K562 (cell line): Measurements from ENCODE around the gene FAM9B. TPM values are rescaled to one million over a fixed set of nuclear protein-coding genes. Genes with fewer than 3 reads are reported as not detected.

ENCODE experiments used
- ZNF197 ChIP-seq: fragments of 200-800 bp; sonication (Bioruptor generic); IDR thresholded peaks from 2 replicates; pipeline ENCODE4 v1.6.1; 2016; ENCODE audit warnings: low read depth, missing genetic modification characterization, missing compliant biosample characterization
- polyA plus RNA-seq, 8 experiments: library from polyadenylated mRNA; depleted of rRNA in 4 of 8; stranded (reverse) in 5 of 8; unstranded in 3 of 8; fragments of >200 nt; fragmentation: Nextera tagmentation in 2 of 8; fragmentation: Illumina TruSeq in 1 of 8; extraction: Ambion mirVana in 2 of 8; extraction: Trizol in 1 of 8; gene quantifications; 2 replicates each; pipeline versions ENCODE4 v1.2.1 to v1.2.3, GENCODE V29; 2011 to 2014; ENCODE audit warnings: inconsistent platforms in 1 of 8, missing spikeins in 1 of 8
- total RNA-seq, 7 experiments: library from RNA; depleted of rRNA in 6 of 7; stranded (reverse); fragments of >200 nt in 6 of 7; fragmentation: Illumina TruSeq in 2 of 7; extraction: Trizol in 2 of 7; gene quantifications; 2 replicates each; pipeline versions ENCODE4 v1.2.1 to v1.2.3, GENCODE V29; 2011 to 2021; ENCODE audit warnings: low replicate concordance in 1 of 7
- TF ChIP-seq, protein P1 (sequence below): fragments of 450-650 bp; IDR thresholded peaks from 2 replicates; pipeline ENCODE4 v1.6.1; 2016; ENCODE audit warnings: low read depth

Gene FAM9B
- total and polyA plus RNA-seq, 9 of the 15 experiments (the other 6 are each of a cell fraction or from before 2014, with no cell fraction given) = 0.53 to 4.6 (median 3.2) TPM

DNA sequence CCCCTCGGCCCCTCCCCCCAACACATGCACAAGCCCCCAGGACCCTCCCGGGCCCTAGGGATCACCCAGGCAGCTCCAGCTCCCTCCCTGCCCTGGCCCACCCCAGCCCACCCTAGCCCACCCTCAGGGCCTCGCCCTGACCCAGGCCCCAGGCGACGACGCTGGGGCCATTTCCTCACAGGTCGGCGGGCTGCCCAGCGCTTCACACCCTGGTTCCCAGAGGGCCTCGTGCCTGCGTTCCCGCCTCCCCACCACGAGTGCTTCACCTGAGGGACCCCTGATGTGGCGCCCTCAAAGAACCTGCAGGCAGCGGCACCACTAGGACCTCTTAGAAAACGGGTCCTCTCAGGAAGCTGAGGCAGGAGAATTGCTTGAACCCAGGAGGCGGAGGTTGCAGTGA lies 341 bp downstream of the FAM9B start (continued):
- TF ChIP-seq, protein P1, sequence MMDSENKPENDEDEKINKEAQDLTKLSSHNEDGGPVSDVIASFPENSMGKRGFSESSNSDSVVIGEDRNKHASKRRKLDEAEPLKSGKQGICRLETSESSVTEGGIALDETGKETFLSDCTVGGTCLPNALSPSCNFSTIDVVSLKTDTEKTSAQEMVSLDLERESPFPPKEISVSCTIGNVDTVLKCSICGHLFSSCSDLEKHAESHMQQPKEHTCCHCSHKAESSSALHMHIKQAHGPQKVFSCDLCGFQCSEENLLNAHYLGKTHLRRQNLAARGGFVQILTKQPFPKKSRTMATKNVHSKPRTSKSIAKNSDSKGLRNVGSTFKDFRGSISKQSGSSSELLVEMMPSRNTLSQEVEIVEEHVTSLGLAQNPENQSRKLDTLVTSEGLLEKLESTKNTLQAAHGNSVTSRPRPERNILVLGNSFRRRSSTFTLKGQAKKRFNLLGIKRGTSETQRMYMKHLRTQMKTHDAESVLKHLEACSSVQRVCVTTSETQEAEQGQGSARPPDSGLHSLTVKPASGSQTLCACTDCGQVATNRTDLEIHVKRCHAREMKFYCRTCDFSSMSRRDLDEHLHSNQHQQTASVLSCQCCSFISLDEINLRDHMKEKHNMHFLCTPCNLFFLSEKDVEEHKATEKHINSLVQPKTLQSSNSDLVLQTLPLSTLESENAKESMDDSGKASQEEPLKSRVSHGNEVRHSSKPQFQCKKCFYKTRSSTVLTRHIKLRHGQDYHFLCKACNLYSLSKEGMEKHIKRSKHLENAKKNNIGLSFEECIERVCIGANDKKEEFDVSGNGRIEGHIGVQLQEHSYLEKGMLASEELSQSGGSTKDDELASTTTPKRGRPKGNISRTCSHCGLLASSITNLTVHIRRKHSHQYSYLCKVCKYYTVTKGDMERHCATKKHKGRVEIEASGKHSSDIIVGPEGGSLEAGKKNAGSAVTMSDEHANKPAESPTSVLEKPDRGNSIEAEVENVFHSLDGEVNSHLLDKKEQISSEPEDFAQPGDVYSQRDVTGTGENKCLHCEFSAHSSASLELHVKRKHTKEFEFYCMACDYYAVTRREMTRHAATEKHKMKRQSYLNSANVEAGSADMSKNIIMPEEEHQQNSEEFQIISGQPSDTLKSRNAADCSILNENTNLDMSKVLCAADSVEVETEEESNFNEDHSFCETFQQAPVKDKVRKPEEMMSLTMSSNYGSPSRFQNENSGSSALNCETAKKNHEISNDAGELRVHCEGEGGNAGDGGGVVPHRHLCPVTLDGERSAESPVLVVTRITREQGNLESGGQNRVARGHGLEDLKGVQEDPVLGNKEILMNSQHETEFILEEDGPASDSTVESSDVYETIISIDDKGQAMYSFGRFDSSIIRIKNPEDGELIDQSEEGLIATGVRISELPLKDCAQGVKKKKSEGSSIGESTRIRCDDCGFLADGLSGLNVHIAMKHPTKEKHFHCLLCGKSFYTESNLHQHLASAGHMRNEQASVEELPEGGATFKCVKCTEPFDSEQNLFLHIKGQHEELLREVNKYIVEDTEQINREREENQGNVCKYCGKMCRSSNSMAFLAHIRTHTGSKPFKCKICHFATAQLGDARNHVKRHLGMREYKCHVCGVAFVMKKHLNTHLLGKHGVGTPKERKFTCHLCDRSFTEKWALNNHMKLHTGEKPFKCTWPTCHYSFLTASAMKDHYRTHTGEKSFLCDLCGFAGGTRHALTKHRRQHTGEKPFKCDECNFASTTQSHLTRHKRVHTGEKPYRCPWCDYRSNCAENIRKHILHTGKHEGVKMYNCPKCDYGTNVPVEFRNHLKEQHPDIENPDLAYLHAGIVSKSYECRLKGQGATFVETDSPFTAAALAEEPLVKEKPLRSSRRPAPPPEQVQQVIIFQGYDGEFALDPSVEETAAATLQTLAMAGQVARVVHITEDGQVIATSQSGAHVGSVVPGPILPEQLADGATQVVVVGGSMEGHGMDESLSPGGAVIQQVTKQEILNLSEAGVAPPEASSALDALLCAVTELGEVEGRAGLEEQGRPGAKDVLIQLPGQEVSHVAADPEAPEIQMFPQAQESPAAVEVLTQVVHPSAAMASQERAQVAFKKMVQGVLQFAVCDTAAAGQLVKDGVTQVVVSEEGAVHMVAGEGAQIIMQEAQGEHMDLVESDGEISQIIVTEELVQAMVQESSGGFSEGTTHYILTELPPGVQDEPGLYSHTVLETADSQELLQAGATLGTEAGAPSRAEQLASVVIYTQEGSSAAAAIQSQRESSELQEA = no peak
- TF ChIP-seq ZNF197 (CRISPR knock-in tag) = no peak
